Left lung (tissue), 10 donors: ENCODE data around the gene ERCC8. TPM values are rescaled to one million over a fixed set of nuclear protein-coding genes. Genes with fewer than 3 reads are reported as not detected.

Experiments
- ATAC-seq: fragments of 200-7000 bp; cut with Tn5 transposase; one replicate; pipeline ENCODE4 v1.9.1; 2020; ENCODE audit warnings: moderate library complexity
- DNase-seq, 4 donors: peaks; one replicate each; pipeline ENCODE4 v3.0.0-alpha.2; 2013 to 2020
- H3K27ac ChIP-seq, 2 donors: fragments of 200-600 bp; sonication (generic) in 1 of 2; one replicate each; pipeline versions ENCODE4 v1.5.0 to v1.8.0; 2020 to 2021
- H3K27me3 ChIP-seq, 2 donors: fragments of 200-600 bp; sonication (generic) in 1 of 2; one replicate each; pipeline versions ENCODE4 v1.5.0 to v1.8.0; 2020 to 2021
- H3K36me3 ChIP-seq, 2 donors: fragments of 200-600 bp; sonication (generic) in 1 of 2; one replicate each; pipeline versions ENCODE4 v1.5.0 to v1.8.0; 2020 to 2021
- H3K4me1 ChIP-seq, 2 donors: fragments of 200-600 bp; one replicate each; pipeline ENCODE4 v1.8.0; 2021
- H3K4me3 ChIP-seq, 2 donors: fragments of 200-600 bp; sonication (generic) in 1 of 2; one replicate each; pipeline versions ENCODE4 v1.5.0 to v1.8.0; 2020 to 2021; ENCODE audit warnings: mild to moderate bottlenecking in 1 of 2
- H3K9me3 ChIP-seq, 2 donors: fragments of 200-600 bp; sonication (generic) in 1 of 2; one replicate each; pipeline versions ENCODE4 v1.5.0 to v1.8.0; 2020 to 2021
- intact Hi-C, 2 donors: fragments of 100-400 bp; cut with DNase I; formaldehyde crosslinking; loops; one replicate each; pipeline versions ENCODE4 v1.11.2 to v1.14.2; 2022
- polyA plus RNA-seq, 6 donors: library from polyadenylated mRNA; unstranded; fragments of 120-200 nt; gene quantifications; one replicate each; pipeline ENCODE4 v1.2.1, GENCODE V29; 2013; ENCODE audit not compliant: insufficient read length in 6 of 6
- total RNA-seq, 2 donors: library from RNA; stranded (reverse); fragmentation: NEBNext Ultra II Directional; extraction: Animal tissue kit (Norgen Biotek cat#: 25700); gene quantifications; one replicate each; pipeline ENCODE4 v1.2.1, GENCODE V29; 2021
- TF ChIP-seq, protein P1 (sequence below), 2 donors: fragments of 200-600 bp; sonication (generic) in 1 of 2; IDR thresholded peaks; one replicate each; pipeline versions ENCODE4 v1.5.0 to v1.8.0; 2021; ENCODE audit warnings: antibody characterized with exemption in 2 of 2
- donor health status: DM: no; HTN: yes; CAD: no.
- donor health status: DM: no; HTN: no; CAD: no.

Gene ERCC8
- total and polyA plus RNA-seq, 8 donors: 8.7 to 28.5 (median 23.2) TPM

DNA sequence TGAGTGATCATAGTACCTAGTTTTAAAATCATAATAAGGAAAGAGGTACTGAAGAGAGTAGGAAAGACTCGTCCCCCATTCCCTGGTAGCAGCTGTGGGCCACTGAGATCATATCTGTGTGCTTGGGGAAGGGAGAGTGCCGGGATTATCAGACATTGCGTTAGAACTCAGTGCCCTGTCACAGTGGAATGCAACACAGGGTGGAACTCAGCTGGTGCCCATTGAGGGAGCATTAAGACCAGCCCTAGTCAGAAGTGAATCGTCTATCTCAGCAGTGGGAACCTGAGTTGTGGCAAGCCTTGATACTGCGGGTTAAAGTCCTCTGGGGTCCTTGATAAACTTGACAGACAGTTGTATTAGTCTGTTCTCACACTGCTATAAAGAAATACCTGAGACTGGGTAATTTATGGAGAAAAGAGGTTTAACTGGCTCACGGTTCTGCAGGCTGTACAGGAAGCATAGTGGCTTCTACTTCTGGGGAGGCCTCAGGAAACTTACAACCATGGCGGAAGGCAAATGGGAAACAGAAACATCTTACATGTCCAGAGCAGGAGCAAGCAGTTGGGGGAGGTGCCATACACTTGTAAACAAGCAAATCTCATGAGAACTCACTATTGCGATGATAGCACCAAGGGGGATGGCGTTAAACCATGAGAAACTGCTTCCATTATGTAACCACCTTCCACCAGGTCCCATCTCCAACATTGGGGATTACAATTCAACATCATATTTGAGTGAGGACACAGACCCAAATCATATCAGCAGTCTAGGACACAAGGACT is 33.3 kb upstream of the ERCC8 start:
- H3K27me3 ChIP-seq: no peaks in the 10 kb centered on the region
- no peaks in the 10 kb centered on the region for H3K4me1 ChIP-seq
- no peaks in the 10 kb centered on the region for H3K36me3 ChIP-seq
- TF ChIP-seq, protein P1, sequence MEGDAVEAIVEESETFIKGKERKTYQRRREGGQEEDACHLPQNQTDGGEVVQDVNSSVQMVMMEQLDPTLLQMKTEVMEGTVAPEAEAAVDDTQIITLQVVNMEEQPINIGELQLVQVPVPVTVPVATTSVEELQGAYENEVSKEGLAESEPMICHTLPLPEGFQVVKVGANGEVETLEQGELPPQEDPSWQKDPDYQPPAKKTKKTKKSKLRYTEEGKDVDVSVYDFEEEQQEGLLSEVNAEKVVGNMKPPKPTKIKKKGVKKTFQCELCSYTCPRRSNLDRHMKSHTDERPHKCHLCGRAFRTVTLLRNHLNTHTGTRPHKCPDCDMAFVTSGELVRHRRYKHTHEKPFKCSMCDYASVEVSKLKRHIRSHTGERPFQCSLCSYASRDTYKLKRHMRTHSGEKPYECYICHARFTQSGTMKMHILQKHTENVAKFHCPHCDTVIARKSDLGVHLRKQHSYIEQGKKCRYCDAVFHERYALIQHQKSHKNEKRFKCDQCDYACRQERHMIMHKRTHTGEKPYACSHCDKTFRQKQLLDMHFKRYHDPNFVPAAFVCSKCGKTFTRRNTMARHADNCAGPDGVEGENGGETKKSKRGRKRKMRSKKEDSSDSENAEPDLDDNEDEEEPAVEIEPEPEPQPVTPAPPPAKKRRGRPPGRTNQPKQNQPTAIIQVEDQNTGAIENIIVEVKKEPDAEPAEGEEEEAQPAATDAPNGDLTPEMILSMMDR (IDR thresholded peaks at IDR 0.05): no peak
- no peak overlapping the region for H3K4me3 ChIP-seq
- peaks cover 0 to 9% of the 10 kb centered on the region in 2 donors for H3K9me3 ChIP-seq
- no peak overlapping the region for H3K27ac ChIP-seq
- ATAC-seq (no peak), DNase-seq (no peak)
- intact Hi-C loops: no loop called here

DNA sequence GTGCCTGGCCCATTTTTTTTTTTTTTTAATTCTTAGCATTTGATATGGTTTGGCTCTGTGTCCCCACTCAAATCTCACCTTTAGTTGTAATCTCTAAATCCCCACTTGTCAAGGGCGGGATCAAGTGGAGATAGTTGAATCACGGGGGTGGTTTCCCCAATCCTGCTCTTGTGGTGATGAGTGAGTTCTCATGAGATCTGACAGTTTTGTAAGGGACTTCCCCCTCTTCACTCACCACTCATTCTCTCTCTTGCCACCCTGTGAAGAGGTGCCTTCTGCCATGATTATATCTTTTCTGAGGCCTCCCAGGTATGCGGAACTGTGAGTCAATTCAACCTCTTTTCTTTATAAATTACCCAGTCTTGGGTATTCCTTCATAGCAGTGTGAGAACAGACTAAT is 27.4 kb upstream of the ERCC8 start:
- TF ChIP-seq, protein P1 (IDR thresholded peaks at IDR 0.05): no peak
- ATAC-seq (no peak), DNase-seq (no peak)
- no peaks in the 10 kb centered on the region for H3K36me3 ChIP-seq
- intact Hi-C loops: no loop called here
- no peaks in the 10 kb centered on the region for H3K27me3 ChIP-seq
- peaks cover 0 to 29% of the 10 kb centered on the region in 2 donors for H3K9me3 ChIP-seq
- H3K27ac ChIP-seq: no peak overlapping the region
- H3K4me1 ChIP-seq: no peaks in the 10 kb centered on the region
- no peak overlapping the region for H3K4me3 ChIP-seq

DNA sequence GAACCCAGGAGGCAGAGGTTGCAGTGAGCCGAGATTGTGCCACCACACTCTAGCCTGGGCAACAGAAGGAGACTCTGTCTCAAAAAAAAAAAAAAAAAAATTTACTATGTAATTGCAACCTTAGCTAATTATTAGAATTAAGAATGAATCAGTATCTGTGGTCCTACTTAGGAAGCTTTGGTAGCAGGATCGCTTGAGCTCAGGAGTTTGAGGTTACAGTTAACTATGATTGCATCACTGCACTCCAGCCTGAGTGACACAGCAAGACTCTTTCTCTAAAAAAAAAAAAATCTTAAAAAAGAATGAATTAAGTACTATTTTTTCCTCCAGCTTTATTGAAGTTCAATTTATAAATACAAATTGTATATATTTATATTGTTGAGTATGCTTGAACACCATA is 16.8 kb upstream of the ERCC8 start:
- peaks cover 0 to 9% of the 10 kb centered on the region in 2 donors for H3K9me3 ChIP-seq
- H3K27ac ChIP-seq: no peak overlapping the region
- intact Hi-C loops: no loop called here
- H3K36me3 ChIP-seq: no peaks in the 10 kb centered on the region
- no peak overlapping the region for H3K4me3 ChIP-seq
- DNase-seq (no peak), ATAC-seq (peak; percentile 33)
- TF ChIP-seq, protein P1 (IDR thresholded peaks at IDR 0.05): no peak
- no peaks in the 10 kb centered on the region for H3K4me1 ChIP-seq
- no peaks in the 10 kb centered on the region for H3K27me3 ChIP-seq

DNA sequence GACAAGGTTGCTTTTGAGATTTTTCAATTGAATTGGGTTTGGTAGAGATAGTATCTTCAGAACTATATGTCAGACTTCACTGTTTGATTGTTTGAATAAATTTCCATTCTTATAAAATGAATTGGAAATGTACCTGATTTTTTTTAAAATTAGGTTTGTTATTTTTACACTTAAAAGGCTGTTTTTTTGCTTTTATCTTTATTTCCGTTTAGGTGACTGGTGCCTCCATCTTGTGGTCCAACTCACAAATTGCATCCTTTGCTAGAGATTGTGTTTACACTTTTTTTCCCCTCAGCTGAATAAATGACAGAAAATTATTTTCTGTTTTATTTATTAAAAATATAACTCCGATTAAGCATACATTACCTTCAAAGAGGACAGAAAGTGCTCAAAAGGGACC is 15.7 kb upstream of the ERCC8 start:
- H3K27ac ChIP-seq: no peak overlapping the region
- H3K4me1 ChIP-seq: no peaks in the 10 kb centered on the region
- DNase-seq (no peak), ATAC-seq (no peak)
- no peaks in the 10 kb centered on the region for H3K36me3 ChIP-seq
- H3K4me3 ChIP-seq: no peak overlapping the region
- H3K9me3 ChIP-seq: no peaks in the 10 kb centered on the region
- intact Hi-C loops: no loop called here
- no peaks in the 10 kb centered on the region for H3K27me3 ChIP-seq
- TF ChIP-seq, protein P1 (IDR thresholded peaks at IDR 0.05): peak; percentile 18 to 26

DNA sequence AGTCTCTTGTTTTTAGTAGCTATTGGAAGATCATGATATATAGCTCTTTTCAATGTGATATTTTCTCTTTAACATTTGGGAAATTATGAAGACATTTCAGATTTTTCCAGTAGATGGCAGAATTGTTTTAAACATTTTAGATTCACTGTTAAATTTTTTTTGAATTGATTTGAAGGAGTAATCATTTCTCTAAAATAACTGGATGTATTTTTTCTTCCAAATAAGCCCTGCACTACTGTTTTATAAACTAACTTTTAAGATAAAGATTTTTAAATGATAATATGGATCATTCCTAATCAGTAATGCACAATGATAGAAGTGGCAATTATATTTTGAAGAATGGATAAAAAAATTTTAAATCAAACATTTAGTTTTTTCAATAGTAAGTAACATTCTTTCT is 14.3 kb upstream of the ERCC8 start:
- peak in 1 of 4 donors; percentile 24 for DNase-seq
- ATAC-seq: no peak
- TF ChIP-seq, protein P1 (IDR thresholded peaks at IDR 0.05): peak in 1 of 2 donors; percentile 27
- Histone ChIP-seq H3K9me3 (peaks cover 0 to 5% of the 10 kb centered on the region in 2 donors), H3K27ac (no peak overlapping the region), H3K4me1 (no peaks in the 10 kb centered on the region), H3K4me3 (no peak overlapping the region), H3K27me3 (no peaks in the 10 kb centered on the region), H3K36me3 (no peaks in the 10 kb centered on the region)
- intact Hi-C loops: no loop called here
